DMS114 treated with DMSO at 0.1 percent for 48 hours (cell line): ENCODE measurements around the gene SPATS1.
A peak's percentile ranks its signal among the peaks of the same experiment; 100 is the strongest.

Source experiments
- DNase-seq: peaks from one replicate; lab custom pipeline; 2025; ENCODE audit not compliant: unreplicated experiment; lab: John Stamatoyannopoulos, UW

SPATS1 gene

GRCh38 chr6:44342489-44342888 lies at the start of gene SPATS1:
Gene SPATS1, plus strand, starts transcription at chr6:44342650. Its CDS starts 446 bp downstream, at chr6:44343096.
- DNase-seq: no peak

- DNase-seq: no peak
Observed at GRCh38 chr6:44292661-44293365, 49.6 kb upstream of the SPATS1 start.

GRCh38 chr6:44294832-44295791 lies 47.3 kb upstream of the SPATS1 start:
- DNase-seq: no peak

- DNase-seq: no peak
Observed at GRCh38 chr6:44297063-44298038, 45.1 kb upstream of the SPATS1 start.

GRCh38 chr6:44298055-44298803 lies 44.2 kb upstream of the SPATS1 start:
- DNase-seq: no peak

GRCh38 chr6:44298864-44299263 lies 43.6 kb upstream of the SPATS1 start:
- no peak for DNase-seq

GRCh38 chr6:44300292-44300823 lies 42.1 kb upstream of the SPATS1 start:
- no peak for DNase-seq

- no peak for DNase-seq
Observed at GRCh38 chr6:44301106-44301505, 41.3 kb upstream of the SPATS1 start.

GRCh38 chr6:44301782-44302564 lies 40.5 kb upstream of the SPATS1 start:
- no peak for DNase-seq

- no peak for DNase-seq
Observed at GRCh38 chr6:44302856-44303255, 39.6 kb upstream of the SPATS1 start.

GRCh38 chr6:44303842-44304241 lies 38.6 kb upstream of the SPATS1 start:
- no peak for DNase-seq

GRCh38 chr6:44304282-44305199 lies 37.9 kb upstream of the SPATS1 start:
- peak; percentile 43 for DNase-seq

GRCh38 chr6:44305200-44305725 lies 37.2 kb upstream of the SPATS1 start:
- DNase-seq: no peak

- no peak for DNase-seq
Observed at GRCh38 chr6:44306710-44307109, 35.7 kb upstream of the SPATS1 start.

GRCh38 chr6:44307217-44307616 lies 35.2 kb upstream of the SPATS1 start:
- no peak for DNase-seq

- no peak for DNase-seq
Observed at GRCh38 chr6:44309092-44309491, 33.4 kb upstream of the SPATS1 start.

- no peak for DNase-seq
Observed at GRCh38 chr6:44309631-44310030, 32.8 kb upstream of the SPATS1 start.

- no peak for DNase-seq
Observed at GRCh38 chr6:44310241-44310640, 32.2 kb upstream of the SPATS1 start.
